ENCODE data around the gene RASSF3.

GRCh38 chr12:64633940-64634337, 23.6 kb downstream of the RASSF3 start:
- TF ChIP-seq CTCF (IDR thresholded peaks at IDR 0.05) (no peak), POLR2A (IDR thresholded peaks at IDR 0.05) (no peak)

Data from body of pancreas (tissue), 4 donors.